Skin epidermis (tissue), 12 donors: ENCODE measurements around the gene HMX1.

Experiments used
- H3K27ac ChIP-seq, 21 experiments: fragments of 200-600 bp; sonication (generic) in 11 of 21; one replicate each; pipeline ENCODE4 v1.5.0; 2020; ENCODE audit warnings: mild to moderate bottlenecking in 3 of 21, inconsistent platforms in 2 of 21, moderate library complexity in 2 of 21
- H3K4me3 ChIP-seq, 7 experiments: fragments of 200-600 bp; sonication (generic) in 2 of 7; one replicate each; pipeline ENCODE4 v1.5.0; 2020; ENCODE audit warnings: inconsistent platforms in 2 of 7, mild to moderate bottlenecking in 2 of 7, moderate library complexity in 1 of 7

The HMX1 gene

GRCh38 chr4:8847331-8847730, 24.3 kb downstream of the HMX1 start:
- no peak overlapping the region for H3K27ac ChIP-seq
- H3K4me3 ChIP-seq: no peak overlapping the region

- no peak overlapping the region for H3K27ac ChIP-seq
- H3K4me3 ChIP-seq: no peak overlapping the region
Measured at GRCh38 chr4:8846826-8847225, 24.8 kb downstream of the HMX1 start.

DNA sequence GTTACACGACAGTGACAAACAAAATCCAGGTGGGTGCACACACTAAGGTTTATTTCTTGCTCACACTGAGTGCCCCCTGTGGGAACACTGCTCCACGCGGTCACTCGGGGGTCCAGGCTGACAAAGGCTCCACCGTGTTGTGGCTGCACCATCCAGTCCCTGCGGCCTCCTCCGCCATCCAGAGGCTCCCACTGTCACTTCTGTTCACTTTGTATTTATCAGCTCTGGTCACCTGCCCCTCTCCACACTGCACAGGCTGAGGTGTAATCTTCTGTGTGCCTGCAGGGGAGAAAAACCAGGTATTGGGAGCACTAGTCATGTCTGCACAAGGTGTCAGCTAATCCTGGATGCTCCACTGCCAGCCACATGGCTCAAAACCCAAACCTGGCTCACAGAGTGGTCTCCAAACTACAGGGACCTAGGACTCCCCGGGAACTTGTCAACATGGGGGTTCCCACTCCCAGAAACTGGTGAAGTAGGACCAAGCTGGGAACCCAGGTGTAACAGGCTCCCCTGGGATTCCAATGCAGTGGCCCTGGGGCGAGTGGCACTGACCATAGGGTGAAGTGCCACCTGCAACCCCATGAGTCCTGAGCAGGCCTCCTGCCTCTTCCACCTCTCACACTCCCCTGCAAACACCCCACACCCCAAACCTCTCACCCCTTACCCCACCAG, 25.5 kb downstream of the HMX1 start:
- H3K4me3 ChIP-seq: no peak overlapping the region
- H3K27ac ChIP-seq: no peak overlapping the region

GRCh38 chr4:8844976-8845690, 26.5 kb downstream of the HMX1 start:
- Histone ChIP-seq H3K27ac (no peak overlapping the region), H3K4me3 (no peak overlapping the region)

GRCh38 chr4:8843597-8843996, 28.0 kb downstream of the HMX1 start:
- no peak overlapping the region for H3K4me3 ChIP-seq
- H3K27ac ChIP-seq: no peak overlapping the region

GRCh38 chr4:8842614-8843013, 29.0 kb downstream of the HMX1 start:
- Histone ChIP-seq H3K4me3 (no peak overlapping the region), H3K27ac (no peak overlapping the region)

DNA sequence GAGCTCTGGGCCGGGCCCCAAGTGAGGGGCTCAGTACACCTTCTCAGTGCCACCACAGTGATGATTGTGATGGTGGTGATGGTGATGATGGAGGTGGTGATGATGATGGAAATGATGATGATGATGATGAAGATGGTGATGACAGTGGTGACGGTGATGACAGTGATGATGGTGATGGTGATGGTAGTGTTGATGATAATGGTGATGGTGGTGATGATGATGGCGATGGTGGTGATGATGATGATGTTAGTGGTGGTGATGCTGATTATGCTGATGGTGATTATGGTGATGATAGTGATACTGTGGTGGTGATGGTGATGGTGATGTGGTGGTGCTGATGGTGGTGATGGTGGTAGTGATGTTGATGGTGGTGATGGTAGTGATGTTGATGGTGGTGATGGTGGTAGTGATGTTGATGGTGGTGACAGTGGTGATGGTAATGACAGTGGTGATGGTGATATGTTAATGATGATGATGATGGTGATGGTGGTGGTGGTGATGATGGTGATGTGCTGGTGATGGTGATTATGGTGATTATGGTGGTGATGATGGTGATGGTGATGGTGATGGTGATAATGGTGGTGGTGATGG, 29.9 kb downstream of the HMX1 start:
- H3K4me3 ChIP-seq: no peak overlapping the region
- no peak overlapping the region for H3K27ac ChIP-seq

DNA sequence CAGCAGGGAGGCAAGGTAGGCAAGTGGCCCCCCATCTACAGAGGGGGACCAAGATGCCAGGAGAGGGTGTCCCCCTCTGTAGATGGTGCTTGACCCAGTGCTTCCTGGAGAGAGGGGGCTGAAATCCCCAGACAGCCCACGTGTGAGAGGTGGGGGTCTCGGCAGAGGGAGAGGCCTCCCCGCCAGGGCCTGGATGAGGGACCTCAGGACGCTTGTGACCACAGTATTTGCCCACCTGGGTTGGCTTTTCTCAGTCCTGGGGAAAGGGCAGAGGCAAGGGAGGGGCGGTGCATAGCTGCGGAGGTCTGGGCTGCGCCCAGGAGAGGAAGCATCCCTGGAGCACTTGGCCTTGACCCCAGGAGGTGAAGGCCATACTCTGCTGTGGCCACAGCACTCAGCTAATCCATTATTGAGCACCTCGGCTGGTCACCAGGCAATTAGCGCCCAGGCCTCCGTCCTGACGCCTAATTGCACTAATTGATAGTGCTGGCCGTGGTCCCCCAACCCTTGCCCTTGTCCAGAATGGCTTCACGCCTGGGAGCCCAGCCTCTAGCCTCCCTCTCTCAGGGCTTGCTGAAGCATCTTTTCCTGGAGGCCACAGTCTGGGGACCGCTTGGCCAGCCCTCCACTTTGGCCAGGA, 30.7 kb downstream of the HMX1 start:
- no peak overlapping the region for H3K27ac ChIP-seq
- H3K4me3 ChIP-seq: no peak overlapping the region

DNA sequence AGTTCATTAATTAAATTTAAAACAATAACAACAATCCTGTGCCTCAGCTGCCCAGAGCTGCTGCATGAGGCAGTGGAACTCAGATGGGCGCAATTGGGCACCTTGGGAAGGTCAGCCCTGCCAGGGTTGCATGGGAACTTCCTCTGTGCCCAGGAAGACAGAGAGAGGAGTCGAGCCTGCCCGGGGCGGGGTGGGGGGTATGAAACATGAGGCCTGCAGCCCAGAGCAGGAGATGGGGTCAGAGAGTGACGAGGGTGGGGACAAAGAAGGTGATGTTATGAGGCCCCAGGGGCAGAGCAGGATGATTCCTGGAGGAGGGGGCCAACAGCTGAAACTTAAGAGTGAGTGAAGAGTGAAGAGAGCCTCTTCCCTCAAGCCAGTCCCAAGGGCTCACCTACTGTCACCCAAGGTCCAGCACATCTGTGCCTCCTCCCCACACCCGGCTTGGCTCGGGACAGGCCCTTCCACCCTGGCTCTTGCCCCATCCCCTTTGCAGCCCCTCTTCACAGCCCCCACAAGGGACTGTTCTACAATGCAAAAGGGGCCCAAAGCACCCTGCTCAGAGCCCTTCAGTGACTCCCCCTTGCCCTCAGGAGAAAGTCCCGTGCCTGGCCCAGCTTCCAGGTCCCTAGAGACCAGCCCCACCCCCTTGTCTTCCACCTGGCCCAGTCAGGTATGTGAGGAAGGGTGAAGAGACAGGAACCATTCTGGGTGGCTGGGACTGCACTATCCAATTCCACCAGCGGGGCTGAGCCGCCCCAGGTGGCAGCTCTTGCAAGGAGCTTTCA, 31.4 kb downstream of the HMX1 start:
- no peak overlapping the region for H3K4me3 ChIP-seq
- no peak overlapping the region for H3K27ac ChIP-seq

DNA sequence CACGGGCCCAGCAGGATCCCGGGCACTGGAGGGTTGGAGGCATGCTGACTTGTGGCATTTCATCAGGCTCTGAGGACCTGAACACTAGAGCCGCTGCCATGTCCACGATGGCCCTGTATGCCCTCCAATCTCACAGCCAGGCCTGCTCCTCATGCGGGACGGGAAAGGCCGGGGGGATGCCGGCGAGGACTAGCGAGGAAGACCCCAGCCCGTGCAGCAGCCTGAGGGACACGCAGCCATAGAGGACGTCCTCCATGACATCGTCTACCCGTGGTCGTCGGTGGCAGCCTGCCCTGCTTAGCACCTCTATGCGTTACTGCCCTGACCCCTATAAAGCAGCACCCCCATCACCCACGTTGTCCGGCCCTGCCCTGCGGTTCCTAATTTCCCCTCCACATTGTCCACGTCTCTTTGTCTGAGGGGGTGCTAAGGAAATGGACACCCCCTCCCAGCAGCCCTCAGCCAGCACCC, 32.6 kb downstream of the HMX1 start:
- Histone ChIP-seq H3K27ac (no peak overlapping the region), H3K4me3 (no peak overlapping the region)

- Histone ChIP-seq H3K4me3 (no peak overlapping the region), H3K27ac (no peak overlapping the region)
Measured at GRCh38 chr4:8838296-8838960, 33.2 kb downstream of the HMX1 start.

- no peak overlapping the region for H3K4me3 ChIP-seq
- H3K27ac ChIP-seq: no peak overlapping the region
Measured at GRCh38 chr4:8837181-8837841, 34.3 kb downstream of the HMX1 start.

DNA sequence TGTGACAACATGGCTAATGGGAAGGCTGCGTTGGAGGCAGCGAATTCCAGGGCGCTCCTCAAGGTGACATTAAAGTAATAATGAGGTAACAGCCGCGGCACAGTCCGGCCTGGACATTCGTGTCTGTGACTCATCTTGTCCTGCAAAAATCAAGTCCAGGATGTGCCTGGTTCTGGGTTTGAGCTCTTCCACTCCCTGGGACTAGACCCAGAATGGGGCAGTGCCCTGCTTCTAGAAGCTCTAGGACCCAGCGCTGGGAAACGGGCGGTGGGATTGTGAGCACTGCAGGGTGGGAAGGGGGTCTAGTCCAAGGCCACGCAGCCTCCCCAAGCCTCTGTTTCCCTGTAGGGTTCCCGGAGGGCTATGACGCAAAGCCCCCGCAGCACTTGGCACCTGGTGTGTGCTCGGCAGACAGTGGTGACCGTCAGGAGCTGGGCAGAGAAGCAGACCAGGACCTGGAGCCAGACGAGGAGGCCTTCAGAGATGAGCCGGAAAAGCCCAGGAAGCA, 34.9 kb downstream of the HMX1 start:
- H3K4me3 ChIP-seq: no peak overlapping the region
- H3K27ac ChIP-seq: no peak overlapping the region

GRCh38 chr4:8835521-8836365, 35.9 kb downstream of the HMX1 start:
- H3K27ac ChIP-seq: no peak overlapping the region
- H3K4me3 ChIP-seq: no peak overlapping the region

- Histone ChIP-seq H3K4me3 (no peak overlapping the region), H3K27ac (no peak overlapping the region)
Measured at GRCh38 chr4:8834681-8835220, 36.9 kb downstream of the HMX1 start.

DNA sequence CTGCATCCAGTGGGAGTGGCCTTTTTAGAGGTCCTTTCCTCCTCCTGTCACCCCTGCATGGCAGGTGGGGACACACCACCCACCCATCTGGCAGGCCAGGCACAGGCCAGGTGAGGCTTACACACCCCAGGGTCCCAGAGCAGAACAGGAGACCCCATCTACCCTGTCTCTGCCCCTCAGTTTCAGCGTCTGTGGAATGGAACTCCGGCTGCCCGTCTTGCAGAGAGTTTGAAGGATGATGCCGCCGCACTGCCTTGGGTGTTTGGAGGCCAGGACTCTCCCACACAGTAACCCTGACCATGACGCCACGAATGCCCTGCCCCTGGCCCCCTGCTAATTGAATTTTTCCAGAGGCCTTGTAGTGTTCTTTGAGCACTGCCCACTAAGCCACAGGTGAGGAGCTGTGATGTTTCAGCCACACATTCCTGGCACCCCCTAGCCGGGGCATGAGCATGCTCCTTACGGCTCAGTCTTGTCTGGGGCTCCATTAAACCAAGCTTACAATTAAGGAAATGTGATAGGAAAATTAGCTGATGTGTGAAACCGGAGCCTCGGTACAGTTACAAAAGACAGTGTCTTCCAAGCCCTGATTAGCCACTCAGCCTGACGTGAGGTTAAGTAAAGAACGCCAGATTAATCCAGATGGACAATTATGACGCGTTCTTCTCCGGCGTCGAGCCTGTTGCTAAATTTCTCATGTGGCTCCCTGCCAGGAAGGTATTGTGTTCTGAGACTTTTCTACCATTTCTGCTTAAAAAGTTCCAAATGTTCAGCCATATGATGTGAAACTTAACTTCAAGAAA, 39.3 kb downstream of the HMX1 start:
- H3K27ac ChIP-seq: no peak overlapping the region
- H3K4me3 ChIP-seq: no peak overlapping the region
